Measurements from ENCODE around the gene MSL2.
"Not testable (repeated sequence)": the region's sequence is repeated elsewhere in the genome, so short reads cannot be mapped to it uniquely, and the experiment has no call there.

Gene MSL2

DNA sequence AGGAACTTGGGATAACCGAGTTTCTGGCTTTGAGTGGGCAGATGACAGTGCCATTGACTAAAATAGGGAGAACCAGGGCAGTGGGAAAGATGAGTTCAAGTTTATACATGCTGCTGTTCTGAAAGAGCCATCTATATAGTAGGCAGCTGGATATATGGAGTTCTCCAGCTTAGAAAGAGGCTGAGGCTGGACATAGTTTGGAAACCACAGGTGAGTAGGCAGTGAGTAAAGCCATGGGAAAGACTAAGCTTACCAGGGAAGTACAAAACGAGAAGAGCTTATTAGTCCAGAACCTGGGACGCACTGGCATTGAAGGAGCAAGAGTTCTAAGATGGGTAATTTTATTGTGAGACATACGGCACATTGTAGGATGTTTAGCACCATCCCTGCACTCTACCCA, 54.2 kb downstream of the MSL2 start:
- DNase-seq = no peak

DNA sequence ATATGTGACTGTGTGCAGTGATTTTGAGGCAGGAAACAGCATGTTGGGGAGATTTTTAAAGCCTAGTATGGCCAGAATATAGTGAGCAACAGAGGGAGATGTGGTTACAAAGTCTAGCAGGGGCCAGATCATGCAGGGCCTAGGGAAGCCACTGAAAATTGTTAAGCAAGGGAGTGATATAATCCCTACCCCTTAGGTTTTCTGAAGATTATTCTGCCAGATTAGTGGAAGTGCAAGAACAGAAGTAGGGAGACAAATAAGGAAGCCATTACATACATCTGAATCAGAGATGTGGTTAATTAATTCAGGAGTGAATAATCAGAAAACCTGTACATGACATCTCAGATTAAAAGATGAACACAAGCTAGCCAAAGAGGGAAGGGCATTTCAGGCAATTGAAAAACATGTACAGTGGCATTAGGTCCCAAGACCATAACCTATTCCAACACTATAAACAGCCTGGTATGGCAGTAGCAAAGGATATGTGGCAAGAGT, 54.8 kb downstream of the MSL2 start:
- DNase-seq = peak; percentile 40

DNA sequence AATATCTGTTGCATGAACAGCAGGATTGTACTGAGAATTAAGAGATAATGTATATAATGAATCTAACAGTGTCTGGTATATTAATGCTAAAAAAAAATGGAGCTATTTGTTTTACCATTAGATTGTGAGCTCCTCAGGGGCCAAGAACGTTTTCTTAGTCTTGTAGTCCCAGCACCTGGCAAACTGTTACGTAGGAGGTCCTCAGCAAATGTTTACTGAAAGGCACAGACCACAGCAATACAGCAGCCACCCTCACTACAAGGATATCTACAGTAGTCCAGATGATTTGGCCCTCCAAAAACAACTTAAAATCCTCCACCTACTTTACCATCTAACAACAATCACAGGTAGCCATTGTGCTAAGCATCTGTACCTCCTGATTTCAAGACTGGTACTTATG, 59.7 kb downstream of the MSL2 start:
- no peak for DNase-seq

DNA sequence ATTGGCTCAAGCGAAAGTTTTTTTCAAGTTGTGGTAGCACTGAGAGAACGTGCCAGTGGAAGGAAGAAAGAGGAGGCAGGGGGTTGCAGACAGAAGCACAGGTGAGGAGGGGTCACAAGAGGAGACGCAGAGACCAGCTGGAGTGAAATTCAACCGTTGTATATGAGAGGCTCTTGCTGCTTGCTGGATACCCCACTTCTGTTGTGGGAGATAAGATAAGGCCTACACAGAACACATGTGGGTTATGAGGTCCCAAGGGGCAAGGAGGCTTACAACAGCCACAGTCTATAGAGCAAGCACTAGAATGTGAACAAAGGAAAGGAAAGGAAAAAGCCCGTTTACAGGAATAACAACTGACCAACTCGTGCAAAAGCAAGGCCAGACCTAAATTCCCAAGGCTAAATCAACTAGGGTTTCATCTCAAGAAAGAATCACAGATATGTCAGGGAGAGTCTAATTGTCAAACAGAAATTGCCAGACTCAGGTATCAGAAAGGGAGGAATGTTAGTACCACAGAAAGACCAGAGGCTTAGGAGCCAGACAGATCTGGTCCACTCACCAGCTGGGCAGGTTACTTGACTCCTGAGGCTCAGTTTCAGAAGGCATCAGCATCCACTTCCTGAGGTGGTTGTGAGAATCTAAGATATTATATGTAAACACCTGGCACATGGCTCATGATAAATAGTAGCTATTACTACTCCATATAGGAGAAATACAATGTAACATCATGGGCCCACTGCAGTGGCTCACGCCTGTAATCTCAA, 60.9 kb downstream of the MSL2 start:
- peak; percentile 76 for DNase-seq

DNA sequence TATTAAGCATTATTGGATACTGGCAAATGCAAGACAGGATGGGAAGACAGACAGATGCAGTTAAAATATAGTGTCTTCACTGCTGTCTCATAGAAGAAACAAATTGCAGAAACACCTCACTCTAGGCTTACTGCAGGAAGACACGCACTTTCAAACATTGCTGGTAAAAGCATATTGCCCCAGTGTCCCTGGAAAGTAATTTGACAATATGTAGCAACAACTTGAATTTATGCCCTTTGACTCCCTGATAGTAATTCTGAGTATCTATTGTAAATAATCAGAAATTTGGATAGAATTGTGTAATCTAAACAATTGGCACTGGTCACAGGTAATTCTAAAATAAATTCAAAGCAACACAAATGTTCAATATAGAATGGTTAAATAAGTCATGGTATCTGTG, 62.0 kb downstream of the MSL2 start:
- DNase-seq = no peak

DNA sequence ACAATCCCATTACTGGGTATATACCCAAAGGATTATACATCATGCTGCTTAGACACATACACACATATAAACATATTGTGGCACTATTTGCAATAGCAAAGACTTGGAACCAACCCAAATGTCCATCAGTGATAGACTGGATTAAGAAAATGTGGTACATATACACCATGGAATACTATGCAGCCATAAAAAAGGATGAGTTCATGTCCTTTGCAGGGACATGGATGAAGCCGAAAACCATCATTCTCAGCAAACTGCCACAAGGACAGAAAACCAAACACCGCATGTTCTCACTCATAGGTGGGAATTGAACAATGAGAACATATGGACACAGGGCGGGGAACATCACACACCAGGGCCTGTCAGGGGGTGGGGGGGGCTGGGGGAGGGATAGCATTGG, 64.5 kb downstream of the MSL2 start:
- not testable (repeated sequence) for DNase-seq

DNA sequence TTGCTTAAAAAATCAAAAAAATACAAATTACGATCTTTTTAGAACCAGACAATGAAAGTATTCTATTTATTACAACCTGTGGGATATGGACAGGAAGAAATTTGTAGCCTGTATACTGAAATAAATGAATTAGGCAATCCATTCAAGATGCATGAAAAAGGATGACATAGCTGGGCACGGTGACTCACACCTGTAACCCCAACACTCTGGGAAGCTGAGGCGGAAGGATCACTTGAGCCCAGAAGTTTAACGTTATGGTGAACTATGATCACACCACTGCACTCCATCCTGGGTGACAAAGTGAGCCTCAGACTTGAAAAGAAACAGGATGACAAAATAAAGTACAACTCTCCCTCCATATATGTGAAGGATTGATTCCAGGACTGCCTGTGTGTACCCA, 74.1 kb downstream of the MSL2 start:
- DNase-seq = no peak

DNA sequence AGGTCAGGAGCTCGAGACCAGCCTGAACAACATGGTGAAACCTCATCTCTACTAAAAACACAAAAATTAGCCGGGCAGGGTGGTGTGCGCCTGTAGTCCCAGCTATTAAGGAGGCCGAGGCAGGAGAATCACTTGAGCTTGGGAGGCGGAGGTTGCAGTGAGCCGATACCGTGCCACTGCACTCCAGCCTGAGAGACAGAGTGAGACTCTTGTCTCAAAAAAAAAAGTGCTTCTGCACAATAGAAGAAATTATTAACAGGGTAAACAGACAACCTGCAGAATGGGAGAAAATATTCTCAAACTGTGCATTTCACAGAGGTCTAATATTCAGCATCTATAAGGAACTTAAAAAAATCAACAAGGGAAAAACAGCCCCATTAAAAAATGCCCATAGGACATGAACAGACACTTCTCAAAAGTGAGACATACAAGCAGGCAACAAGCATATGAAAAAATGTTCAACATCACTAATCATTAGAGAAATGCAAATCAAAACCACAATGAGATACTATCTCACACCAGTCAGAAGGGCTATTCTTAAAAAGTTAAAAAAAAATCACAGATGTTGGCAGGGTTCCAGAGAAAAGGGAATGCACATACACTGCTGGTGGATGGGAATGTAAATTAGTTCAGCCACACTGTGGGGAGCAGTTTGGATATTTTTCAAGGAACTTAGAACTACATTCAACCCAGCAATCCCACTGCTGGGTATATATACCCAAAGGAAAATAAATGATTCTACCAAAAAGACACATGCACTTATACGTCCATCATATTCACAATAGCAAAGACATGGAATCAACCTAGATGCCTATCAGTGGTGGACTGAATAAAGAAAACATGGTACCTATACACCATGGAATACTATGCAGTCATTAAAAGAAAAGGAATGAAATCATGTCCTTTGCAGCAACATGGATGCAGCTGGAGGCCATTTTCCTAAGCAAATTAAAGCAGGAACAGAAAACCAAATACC, 75.5 kb downstream of the MSL2 start:
- DNase-seq = no peak

DNA sequence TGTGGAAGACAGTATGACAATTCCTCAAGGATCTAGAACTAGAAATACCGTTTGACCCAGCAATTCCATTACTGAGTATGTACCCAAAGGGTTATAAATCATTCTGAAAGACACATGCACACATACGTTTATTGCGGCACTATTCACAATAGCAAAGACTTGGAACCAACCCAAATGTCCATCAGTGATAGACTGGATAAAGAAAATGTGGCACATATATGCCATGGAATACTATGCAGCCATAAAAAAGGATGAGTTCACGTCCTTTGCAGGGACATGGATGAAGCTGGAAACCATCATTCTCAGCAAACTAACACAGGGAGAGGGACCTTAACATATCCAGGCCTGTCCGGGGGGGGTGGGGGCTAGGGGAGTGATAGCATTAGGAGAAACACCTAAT, 76.4 kb downstream of the MSL2 start:
- DNase-seq = not testable (repeated sequence)

DNA sequence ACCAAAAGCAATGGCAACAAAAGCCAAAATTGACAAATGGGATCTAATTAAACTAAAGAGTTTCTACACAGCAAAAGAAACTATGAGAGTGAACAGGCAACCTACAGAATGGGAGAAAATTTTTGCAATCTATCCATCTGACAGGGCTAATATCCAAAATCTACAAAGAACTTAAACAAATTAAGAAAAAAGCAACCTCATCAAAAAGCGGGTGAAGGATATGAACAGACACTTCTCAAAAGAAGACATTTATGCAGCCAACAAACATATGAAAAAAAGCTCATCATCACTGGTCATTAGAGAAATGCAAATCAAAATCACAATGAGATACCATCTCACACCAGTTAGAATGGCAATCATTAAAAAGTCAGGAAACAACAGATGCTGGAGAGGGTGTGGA, 76.8 kb downstream of the MSL2 start:
- DNase-seq = not testable (repeated sequence)

DNA sequence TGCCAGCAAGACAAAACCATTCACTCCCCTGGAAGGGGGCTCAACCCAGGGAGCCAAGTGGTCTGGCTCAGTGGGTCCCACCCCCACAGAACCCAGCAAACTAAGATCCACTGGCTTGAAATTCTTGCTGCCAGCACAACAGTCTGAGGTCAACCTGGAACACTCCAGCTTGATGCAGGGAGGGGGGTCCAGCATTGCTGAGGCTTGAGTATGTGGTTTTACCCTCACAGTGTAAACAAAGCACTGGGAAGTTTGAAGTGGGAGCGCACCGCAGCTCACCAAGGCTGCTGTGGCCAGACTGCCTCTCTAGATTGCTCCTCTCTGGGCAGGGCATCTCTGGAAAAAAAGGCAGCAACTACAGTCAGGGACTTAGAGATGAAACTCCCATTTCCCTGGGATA, 81.7 kb downstream of the MSL2 start:
- DNase-seq = no peak

DNA sequence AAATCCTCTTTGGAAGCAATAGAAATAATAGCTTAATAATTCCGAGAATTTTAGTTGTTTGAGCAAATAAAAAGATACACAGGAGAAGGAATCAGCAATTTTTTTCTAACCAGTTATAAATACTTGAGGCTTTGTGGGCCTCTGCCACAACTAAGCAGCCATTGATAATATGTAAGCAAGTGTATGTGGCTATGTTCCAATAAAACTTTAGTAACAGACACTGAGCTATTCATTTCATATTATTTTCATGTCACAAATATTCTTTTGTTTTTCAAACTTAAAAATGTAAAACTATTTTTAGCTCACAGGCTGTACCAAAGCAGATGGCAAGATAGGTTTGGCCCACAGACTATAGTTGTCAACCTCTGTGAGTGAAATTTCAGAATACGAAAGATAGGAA, 85.7 kb downstream of the MSL2 start:
- DNase-seq = no peak

DNA sequence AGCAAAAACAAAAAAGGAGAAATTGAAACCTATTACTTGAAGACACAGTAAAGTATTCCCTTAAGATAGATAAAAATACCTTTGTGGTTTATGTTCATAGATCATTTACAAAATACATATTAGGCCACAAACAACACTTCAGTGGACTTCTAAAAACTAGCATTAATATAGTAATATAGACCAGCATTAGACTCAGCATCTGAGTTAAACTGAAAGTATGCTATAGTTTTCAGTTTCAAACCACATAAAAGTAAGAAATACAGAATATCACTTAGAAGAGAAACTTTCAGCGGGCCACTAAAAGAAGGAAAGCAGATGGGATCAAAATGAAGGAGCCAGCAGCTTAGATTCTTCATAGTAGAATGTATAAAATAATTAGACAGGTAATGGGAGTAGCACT, 86.6 kb downstream of the MSL2 start:
- no peak for DNase-seq

DNA sequence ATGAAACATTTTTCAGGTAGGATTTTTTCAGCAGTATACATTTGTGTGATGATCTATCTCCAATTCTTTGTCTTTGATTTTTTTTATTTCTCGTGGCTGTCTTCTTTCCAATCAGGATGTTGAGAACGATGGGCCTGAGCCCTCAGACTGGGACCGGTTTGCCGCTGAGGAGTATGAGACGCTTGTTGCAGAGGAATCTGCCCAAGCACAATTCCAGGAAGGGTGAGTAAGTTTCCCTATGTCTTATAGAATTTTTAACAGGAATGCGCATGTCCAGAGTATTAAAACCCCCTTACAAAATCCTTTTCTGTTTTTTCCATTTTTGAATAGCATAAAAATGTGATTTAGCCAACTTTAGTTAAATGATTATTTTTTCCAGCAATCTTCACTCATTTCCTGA, 90.0 kb downstream of the MSL2 start:
- no peak for DNase-seq

DNA sequence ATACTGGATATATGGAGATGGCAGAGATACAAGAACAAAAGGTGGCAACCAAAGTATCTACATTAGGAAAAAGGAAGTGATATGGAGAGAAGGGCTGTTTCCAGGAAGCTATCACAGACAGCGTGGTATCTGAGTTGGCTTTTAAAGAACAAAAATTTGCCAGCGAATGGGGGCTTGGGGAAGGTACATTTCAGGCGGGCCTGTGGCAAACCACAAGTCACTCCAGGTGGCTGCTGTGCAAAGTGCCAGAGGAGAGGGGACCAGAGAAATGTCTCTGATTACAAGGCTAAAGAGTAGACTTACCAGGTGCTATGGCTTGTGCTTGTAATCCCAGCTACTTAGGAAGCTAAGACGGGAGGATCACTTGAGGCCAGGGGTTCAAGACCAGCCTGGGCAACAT, 91.1 kb downstream of the MSL2 start:
- DNase-seq = no peak

Measured in NCI-H82 (cell line).